Nephron (organoid): ENCODE data around the gene UCKL1.
A peak's percentile ranks its signal among the peaks of the same experiment; 100 is the strongest.

ENCODE experiments used
- H3K27ac Mint-ChIP-seq, 3 experiments: 2 replicates each; pipeline ENCODE4 v1.8.0; 2020; ENCODE audit warnings: mixed read lengths in 3 of 3, mild to moderate bottlenecking in 2 of 3, moderate library complexity in 1 of 3
- H3K27me3 Mint-ChIP-seq: 2 replicates; pipeline ENCODE4 v1.8.0; 2021; ENCODE audit warnings: low read depth, mild to moderate bottlenecking, moderate library complexity, mixed read lengths
- H3K36me3 Mint-ChIP-seq: 2 replicates; pipeline ENCODE4 v1.8.0; 2020; ENCODE audit warnings: low read depth, mixed read lengths
- H3K4me1 Mint-ChIP-seq: 2 replicates; pipeline ENCODE4 v1.8.0; 2020; ENCODE audit warnings: mixed read lengths
- H3K4me3 Mint-ChIP-seq, 3 experiments: 2 replicates each; pipeline ENCODE4 v1.8.0; 2020; ENCODE audit warnings: mild to moderate bottlenecking in 3 of 3, mixed read lengths in 3 of 3, moderate library complexity in 2 of 3
- H3K9me3 Mint-ChIP-seq: 2 replicates; pipeline ENCODE4 v1.8.0; 2020; ENCODE audit warnings: mixed read lengths
- CTCF ChIP-seq, 3 experiments: fragments of 200-600 bp; sonication (generic); IDR thresholded peaks; one replicate each; pipeline ENCODE4 v1.5.0; 2021; ENCODE audit warnings: antibody characterized with exemption in 3 of 3; ENCODE audit not compliant: unreplicated experiment in 3 of 3

The UCKL1 gene

GRCh38 chr20:63900413-63900812 lies 55.8 kb downstream of the UCKL1 start:
- H3K27ac Mint-ChIP-seq, result no peak overlapping the region
- H3K4me1 Mint-ChIP-seq, result peaks cover 41% of the 10 kb centered on the region
- no peak for TF ChIP-seq CTCF (IDR thresholded peaks at IDR 0.05; ENCODE audit: unreplicated experiment in 3 of 3)
- no peak overlapping the region for H3K4me3 Mint-ChIP-seq
- H3K27me3 Mint-ChIP-seq, result no peaks in the 10 kb centered on the region
- H3K9me3 Mint-ChIP-seq, result no peaks in the 10 kb centered on the region
- peaks cover 4% of the 10 kb centered on the region for H3K36me3 Mint-ChIP-seq

GRCh38 chr20:63898882-63899558 lies 57.2 kb downstream of the UCKL1 start:
- H3K27me3 Mint-ChIP-seq, result no peaks in the 10 kb centered on the region
- TF ChIP-seq CTCF (IDR thresholded peaks at IDR 0.05; ENCODE audit: unreplicated experiment in 3 of 3), result no peak
- H3K36me3 Mint-ChIP-seq, result peaks cover 4% of the 10 kb centered on the region
- no peaks in the 10 kb centered on the region for H3K9me3 Mint-ChIP-seq
- no peak overlapping the region for H3K27ac Mint-ChIP-seq
- H3K4me1 Mint-ChIP-seq, result peaks cover 38% of the 10 kb centered on the region
- H3K4me3 Mint-ChIP-seq, result no peak overlapping the region

GRCh38 chr20:63897978-63898561 lies 58.1 kb downstream of the UCKL1 start:
- H3K4me1 Mint-ChIP-seq, result peaks cover 40% of the 10 kb centered on the region
- H3K4me3 Mint-ChIP-seq, result peak overlapping the region; percentile 7 to 88 (median 72)
- no peak for TF ChIP-seq CTCF (IDR thresholded peaks at IDR 0.05; ENCODE audit: unreplicated experiment in 3 of 3)
- H3K36me3 Mint-ChIP-seq, result peaks cover 4% of the 10 kb centered on the region
- H3K27me3 Mint-ChIP-seq, result no peaks in the 10 kb centered on the region
- H3K9me3 Mint-ChIP-seq, result no peaks in the 10 kb centered on the region
- peak overlapping the region in 1 of 3 experiments; percentile 87 for H3K27ac Mint-ChIP-seq

- Mint-ChIP-seq H3K27me3 (no peaks in the 10 kb centered on the region), H3K4me3 (peak overlapping the region; percentile 84 to 99 (median 94)), H3K4me1 (peaks cover 38% of the 10 kb centered on the region), H3K27ac (peak overlapping the region; percentile 83 to 92 (median 87)), H3K9me3 (no peaks in the 10 kb centered on the region), H3K36me3 (peaks cover 10% of the 10 kb centered on the region)
- TF ChIP-seq CTCF (IDR thresholded peaks at IDR 0.05; ENCODE audit: unreplicated experiment in 3 of 3), result no peak
Observed at GRCh38 chr20:63896264-63897105, 59.7 kb downstream of the UCKL1 start.

GRCh38 chr20:63895952-63896263 lies 60.3 kb downstream of the UCKL1 start:
- H3K9me3 Mint-ChIP-seq, result no peaks in the 10 kb centered on the region
- peak overlapping the region; percentile 83 to 92 (median 87) for H3K27ac Mint-ChIP-seq
- H3K4me1 Mint-ChIP-seq, result peaks cover 34% of the 10 kb centered on the region
- no peak for TF ChIP-seq CTCF (IDR thresholded peaks at IDR 0.05; ENCODE audit: unreplicated experiment in 3 of 3)
- peak overlapping the region; percentile 84 to 99 (median 94) for H3K4me3 Mint-ChIP-seq
- no peaks in the 10 kb centered on the region for H3K27me3 Mint-ChIP-seq
- H3K36me3 Mint-ChIP-seq, result peaks cover 15% of the 10 kb centered on the region
